HCT116 (cell line): ENCODE measurements around the gene RBM42. TPM values are rescaled to one million over a fixed set of nuclear protein-coding genes. Genes with fewer than 3 reads are reported as not detected.

Experiments used
- ATAC-seq: fragments of 200-7000 bp; cut with Tn5 transposase; 2 replicates; pipeline ENCODE4 v1.9.1; 2020; ENCODE audit warnings: mild to moderate bottlenecking, moderate library complexity
- BruUV-seq: library from RNA; stranded (reverse); fragments of 400-500 nt; replicated peaks from 2 replicates; lab custom pipeline; 2021; lab: Mats Ljungman, UMichigan
- CTCF ChIA-PET: fragments of 300-600 bp; sonication (Branson Sonifier 250); formaldehyde crosslinking; loops from one replicate; lab custom pipeline; 2021; ENCODE audit warnings: antibody characterized with exemption; lab: Charles Lee
- POLR2A ChIA-PET: fragments of 300-600, 350-600 bp; sonication (Branson Sonifier 250); formaldehyde crosslinking; loops from one replicate; lab custom pipeline; 2021; ENCODE audit warnings: antibody characterized with exemption; lab: Charles Lee
- RAD21 ChIA-PET, 2 experiments: fragments of 300-600 bp; sonication (Branson Sonifier 250); formaldehyde crosslinking; loops; one replicate each; lab custom pipeline; 2023; ENCODE audit warnings: low total read pairs in 2 of 2; ENCODE audit not compliant: uncharacterized antibody in 2 of 2, unreplicated experiment in 2 of 2, low non-redundant PET in 1 of 2; lab: Charles Lee
- DNase-seq: peaks from one replicate; pipeline ENCODE4 v3.0.0-alpha.2; 2010; ENCODE audit warnings: low read depth, low spot score
- H2AFZ ChIP-seq: fragments of 200-600 bp; shearing (Covaris generic), sonication (generic); 2 replicates; pipeline ENCODE4 v1.6.1; 2017; ENCODE audit warnings: low read depth, mixed run types, mixed read lengths, antibody characterized with exemption, low read length; ENCODE audit not compliant: poor library complexity, severe bottlenecking
- H3K27ac ChIP-seq: 2 replicates; pipeline ENCODE4 v1.5.1; 2012; ENCODE audit warnings: low read depth, low read length
- H3K27me3 ChIP-seq: fragments of 200-600 bp; sonication (generic); 2 replicates; pipeline ENCODE4 v1.6.1; 2016; ENCODE audit warnings: mixed run types, low read length, mixed read lengths; ENCODE audit not compliant: insufficient read depth
- H3K36me3 ChIP-seq, 2 experiments: fragments of 200-500 bp in 1 of 2; fragments of 200-600 bp in 1 of 2; sonication (Bioruptor generic) in 1 of 2; sonication (generic) in 1 of 2; 2 replicates each; pipeline versions ENCODE4 v1.5.1 to v1.6.1; 2014 to 2016; ENCODE audit warnings: low read length in 2 of 2, inconsistent platforms in 1 of 2, mixed read lengths in 1 of 2, mixed run types in 1 of 2; ENCODE audit not compliant: insufficient read depth in 2 of 2, control insufficient read depth in 1 of 2
- H3K4me1 ChIP-seq, 2 experiments: fragments of 200-600 bp in 1 of 2; sonication (generic) in 1 of 2; 2 replicates each; pipeline versions ENCODE4 v1.5.1 to v1.6.1; 2012 to 2017; ENCODE audit warnings: low read length in 2 of 2, inconsistent platforms in 1 of 2, mild to moderate bottlenecking in 1 of 2, mixed read lengths in 1 of 2, mixed run types in 1 of 2, moderate library complexity in 1 of 2; ENCODE audit not compliant: insufficient read depth in 2 of 2, control insufficient read depth in 1 of 2
- H3K4me2 ChIP-seq: fragments of 200-600 bp; sonication (generic); 2 replicates; pipeline ENCODE4 v1.6.1; 2017; ENCODE audit warnings: mixed run types, low read length, mixed read lengths
- H3K4me3 ChIP-seq, 2 experiments: fragments of 200-600 bp in 1 of 2; sonication (generic) in 1 of 2; replicated peaks in 1 of 2; 2 replicates each; pipeline ENCODE4 v1.5.1; 2011 to 2016; ENCODE audit warnings: low read length in 2 of 2, control low read depth in 1 of 2, low read depth in 1 of 2, mild to moderate bottlenecking in 1 of 2, mixed read lengths in 1 of 2, mixed run types in 1 of 2
- H3K79me2 ChIP-seq: fragments of 200-600 bp; sonication (generic); 2 replicates; pipeline ENCODE4 v1.6.1; 2017; ENCODE audit warnings: mild to moderate bottlenecking, mixed run types, low read length, moderate library complexity, mixed read lengths; ENCODE audit not compliant: insufficient read depth
- H3K9ac ChIP-seq: fragments of 200-600 bp; sonication (generic); 2 replicates; pipeline ENCODE4 v1.6.1; 2016; ENCODE audit warnings: low read length, mixed read lengths
- H3K9me2 ChIP-seq: fragments of 200-600 bp; sonication (generic), shearing (Covaris generic); 2 replicates; pipeline ENCODE4 v1.6.1; 2017; ENCODE audit warnings: mixed run types, mild to moderate bottlenecking, moderate library complexity; ENCODE audit not compliant: insufficient read depth
- H3K9me3 ChIP-seq, 2 experiments: fragments of 200-500 bp in 1 of 2; fragments of 200-600 bp in 1 of 2; sonication (Bioruptor generic) in 1 of 2; sonication (generic) in 1 of 2; 2 replicates each; pipeline ENCODE4 v1.6.1; 2014 to 2017; ENCODE audit warnings: low read length in 2 of 2, mixed read lengths in 2 of 2, inconsistent platforms in 1 of 2, low read depth in 1 of 2, mild to moderate bottlenecking in 1 of 2, mixed run types in 1 of 2, moderate library complexity in 1 of 2; ENCODE audit not compliant: control insufficient read depth in 1 of 2, insufficient read depth in 1 of 2
- H4K20me1 ChIP-seq: fragments of 200-600 bp; sonication (generic), shearing (Covaris generic); 2 replicates; pipeline ENCODE4 v1.6.1; 2017; ENCODE audit warnings: mixed run types, mild to moderate bottlenecking, moderate library complexity; ENCODE audit not compliant: insufficient read depth
- CBX3 ChIP-seq: IDR thresholded peaks from 2 replicates; pipeline ENCODE4 v1.6.1; 2012; ENCODE audit warnings: low read depth
- CEBPB ChIP-seq: IDR thresholded peaks from 2 replicates; pipeline ENCODE4 v1.6.1; 2012; ENCODE audit warnings: low read depth
- EGR1 ChIP-seq: IDR thresholded peaks from 2 replicates; pipeline ENCODE4 v1.6.1; 2012; ENCODE audit warnings: low read depth
- EZH2 ChIP-seq: fragments of 200-600 bp; sonication (generic); IDR thresholded peaks from 2 replicates; pipeline ENCODE4 v1.6.1; 2017; ENCODE audit warnings: antibody characterized with exemption, mixed run types
- EZH2phosphoT487 ChIP-seq: fragments of 200-600 bp; IDR thresholded peaks from 2 replicates; pipeline ENCODE4 v1.6.1; 2018; ENCODE audit warnings: antibody characterized with exemption, borderline replicate concordance
- FOSL1 ChIP-seq: IDR thresholded peaks from 2 replicates; pipeline ENCODE4 v1.6.1; 2012; ENCODE audit warnings: low read depth
- JUND ChIP-seq: IDR thresholded peaks from 2 replicates; pipeline ENCODE4 v1.6.1; 2012
- POLR2A ChIP-seq: IDR thresholded peaks from 2 replicates; pipeline ENCODE4 v1.7.0; 2011; ENCODE audit warnings: borderline replicate concordance; ENCODE audit not compliant: insufficient read depth, insufficient read length; ENCODE audit errors: extremely low read depth
- POLR2AphosphoS5 ChIP-seq: IDR thresholded peaks from 2 replicates; pipeline ENCODE4 v1.6.1; 2011; ENCODE audit warnings: mild to moderate bottlenecking, low read depth, low read length, moderate library complexity
- RAD21 ChIP-seq: IDR thresholded peaks from 2 replicates; pipeline ENCODE4 v1.6.1; 2012; ENCODE audit warnings: low read depth, mild to moderate bottlenecking
- SIN3A ChIP-seq: IDR thresholded peaks from 2 replicates; pipeline ENCODE4 v1.6.1; 2012; ENCODE audit warnings: low read depth
- SP1 ChIP-seq: IDR thresholded peaks from 2 replicates; pipeline ENCODE4 v1.6.1; 2012; ENCODE audit warnings: low read depth
- SRF ChIP-seq: IDR thresholded peaks from 2 replicates; pipeline ENCODE4 v1.6.1; 2012; ENCODE audit warnings: low read depth
- TCF7L2 ChIP-seq: IDR thresholded peaks from 2 replicates; pipeline ENCODE4 v1.7.0; 2011; ENCODE audit warnings: borderline replicate concordance, inconsistent platforms; ENCODE audit not compliant: insufficient read depth, insufficient read length; ENCODE audit errors: extremely low read depth
- YY1 ChIP-seq: IDR thresholded peaks from 2 replicates; pipeline ENCODE4 v1.6.1; 2011; ENCODE audit warnings: low read length, low read depth, moderate library complexity, mild to moderate bottlenecking; ENCODE audit not compliant: insufficient replicate concordance; ENCODE audit errors: extremely low read depth
- ZNF274 ChIP-seq: fragments of 200-500 bp; sonication (Bioruptor generic); IDR thresholded peaks from 2 replicates; pipeline ENCODE4 v1.6.1; 2014; ENCODE audit warnings: mild to moderate bottlenecking, low read depth, low read length, inconsistent platforms
- intact Hi-C: fragments of 100-400 bp; cut with micrococcal nuclease; formaldehyde crosslinking; loops from 2 replicates; pipeline ENCODE4 v1.10.0; 2022
- total RNA-seq: library from RNA; stranded (reverse); gene quantifications from one replicate; pipeline ENCODE4 v1.2.1, GENCODE V29; 2021; ENCODE audit not compliant: unreplicated experiment
- TF ChIP-seq, protein P1 (sequence below), 3 experiments: fragments of 200-600 bp in 1 of 3; sonication (generic) in 1 of 3; IDR thresholded peaks in 2 of 3; conservative IDR thresholded peaks in 1 of 3; 2 replicates each; pipeline ENCODE4 v1.5.1; 2012 to 2017; ENCODE audit warnings: low read depth in 2 of 3, low read length in 2 of 3, antibody characterized with exemption in 1 of 3, borderline replicate concordance in 1 of 3, control low read depth in 1 of 3, mild to moderate bottlenecking in 1 of 3, mixed read lengths in 1 of 3, mixed run types in 1 of 3, moderate library complexity in 1 of 3; ENCODE audit not compliant: insufficient read depth in 1 of 3
- TF ChIP-seq, protein P2 (sequence below): IDR thresholded peaks from 2 replicates; pipeline ENCODE4 v1.6.1; 2011; ENCODE audit warnings: mild to moderate bottlenecking, low read length, moderate library complexity; ENCODE audit not compliant: insufficient replicate concordance; ENCODE audit errors: extremely low read depth
- TF ChIP-seq, protein P3 (sequence below): IDR thresholded peaks from 2 replicates; pipeline ENCODE4 v1.6.1; 2012
- TF ChIP-seq, protein P4 (sequence below): IDR thresholded peaks from 2 replicates; pipeline ENCODE4 v1.6.1; 2012

The RBM42 gene
- total RNA-seq, 1 experiment from 2014 or later: 87.2 TPM

DNA sequence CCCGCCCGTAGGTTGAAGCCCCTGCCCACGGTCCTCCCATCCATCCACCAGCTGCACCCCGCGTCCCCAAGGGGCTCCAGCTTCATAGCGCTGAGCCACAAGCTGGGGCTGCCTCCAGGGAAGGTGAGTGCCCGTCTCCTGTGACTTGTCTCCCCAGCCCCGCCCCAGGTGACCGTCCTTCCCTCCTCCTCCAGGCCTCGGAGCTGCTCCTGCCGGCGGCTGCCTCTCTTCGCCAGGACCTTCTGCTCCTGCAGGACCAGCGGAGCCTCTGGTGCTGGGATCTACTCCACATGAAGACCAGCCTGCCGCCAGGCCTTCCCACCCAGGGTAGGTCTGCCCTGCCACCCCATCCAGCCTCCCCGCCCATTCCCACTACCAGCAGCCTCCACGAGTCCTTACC lies 8.8 kb upstream of the RBM42 start:
- Histone ChIP-seq H3K4me3 (no peak overlapping the region), H3K36me3 (no peaks in the 10 kb centered on the region; a peak in 2 of 4 replicates), H3K9me2 (no peaks in the 10 kb centered on the region), H3K9me3 (no peaks in the 10 kb centered on the region), H3K4me1 (no peaks in the 10 kb centered on the region), H2AFZ (no peak overlapping the region), H3K27me3 (no peaks in the 10 kb centered on the region), H3K9ac (no peak overlapping the region), H4K20me1 (no peaks in the 10 kb centered on the region), H3K4me2 (no peak overlapping the region), H3K27ac (no peak overlapping the region), H3K79me2 (no peaks in the 10 kb centered on the region)
- TF ChIP-seq, protein P1, sequence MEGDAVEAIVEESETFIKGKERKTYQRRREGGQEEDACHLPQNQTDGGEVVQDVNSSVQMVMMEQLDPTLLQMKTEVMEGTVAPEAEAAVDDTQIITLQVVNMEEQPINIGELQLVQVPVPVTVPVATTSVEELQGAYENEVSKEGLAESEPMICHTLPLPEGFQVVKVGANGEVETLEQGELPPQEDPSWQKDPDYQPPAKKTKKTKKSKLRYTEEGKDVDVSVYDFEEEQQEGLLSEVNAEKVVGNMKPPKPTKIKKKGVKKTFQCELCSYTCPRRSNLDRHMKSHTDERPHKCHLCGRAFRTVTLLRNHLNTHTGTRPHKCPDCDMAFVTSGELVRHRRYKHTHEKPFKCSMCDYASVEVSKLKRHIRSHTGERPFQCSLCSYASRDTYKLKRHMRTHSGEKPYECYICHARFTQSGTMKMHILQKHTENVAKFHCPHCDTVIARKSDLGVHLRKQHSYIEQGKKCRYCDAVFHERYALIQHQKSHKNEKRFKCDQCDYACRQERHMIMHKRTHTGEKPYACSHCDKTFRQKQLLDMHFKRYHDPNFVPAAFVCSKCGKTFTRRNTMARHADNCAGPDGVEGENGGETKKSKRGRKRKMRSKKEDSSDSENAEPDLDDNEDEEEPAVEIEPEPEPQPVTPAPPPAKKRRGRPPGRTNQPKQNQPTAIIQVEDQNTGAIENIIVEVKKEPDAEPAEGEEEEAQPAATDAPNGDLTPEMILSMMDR (IDR thresholded peaks at IDR 0.05 in 2 of 3, conservative IDR thresholded peaks at IDR 0.05 in 1 of 3; ENCODE audit: borderline replicate concordance in 1 of 3, insufficient read depth in 1 of 3, low read depth in 2 of 3, low read length in 2 of 3): no peak
- no peak for TF ChIP-seq JUND
- no peak for TF ChIP-seq POLR2A
- TF ChIP-seq, protein P2, sequence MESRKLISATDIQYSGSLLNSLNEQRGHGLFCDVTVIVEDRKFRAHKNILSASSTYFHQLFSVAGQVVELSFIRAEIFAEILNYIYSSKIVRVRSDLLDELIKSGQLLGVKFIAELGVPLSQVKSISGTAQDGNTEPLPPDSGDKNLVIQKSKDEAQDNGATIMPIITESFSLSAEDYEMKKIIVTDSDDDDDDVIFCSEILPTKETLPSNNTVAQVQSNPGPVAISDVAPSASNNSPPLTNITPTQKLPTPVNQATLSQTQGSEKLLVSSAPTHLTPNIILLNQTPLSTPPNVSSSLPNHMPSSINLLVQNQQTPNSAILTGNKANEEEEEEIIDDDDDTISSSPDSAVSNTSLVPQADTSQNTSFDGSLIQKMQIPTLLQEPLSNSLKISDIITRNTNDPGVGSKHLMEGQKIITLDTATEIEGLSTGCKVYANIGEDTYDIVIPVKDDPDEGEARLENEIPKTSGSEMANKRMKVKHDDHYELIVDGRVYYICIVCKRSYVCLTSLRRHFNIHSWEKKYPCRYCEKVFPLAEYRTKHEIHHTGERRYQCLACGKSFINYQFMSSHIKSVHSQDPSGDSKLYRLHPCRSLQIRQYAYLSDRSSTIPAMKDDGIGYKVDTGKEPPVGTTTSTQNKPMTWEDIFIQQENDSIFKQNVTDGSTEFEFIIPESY: no peak
- TF ChIP-seq EZH2phosphoT487: no peak
- no peak for TF ChIP-seq CBX3
- no peak for TF ChIP-seq POLR2AphosphoS5
- TF ChIP-seq, protein P3, sequence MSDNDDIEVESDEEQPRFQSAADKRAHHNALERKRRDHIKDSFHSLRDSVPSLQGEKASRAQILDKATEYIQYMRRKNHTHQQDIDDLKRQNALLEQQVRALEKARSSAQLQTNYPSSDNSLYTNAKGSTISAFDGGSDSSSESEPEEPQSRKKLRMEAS: no peak
- no peak for TF ChIP-seq TCF7L2
- no peak for TF ChIP-seq CEBPB
- no peak for TF ChIP-seq ZNF274
- TF ChIP-seq SP1: no peak
- no peak for TF ChIP-seq RAD21
- no peak for TF ChIP-seq SIN3A
- TF ChIP-seq, protein P4, sequence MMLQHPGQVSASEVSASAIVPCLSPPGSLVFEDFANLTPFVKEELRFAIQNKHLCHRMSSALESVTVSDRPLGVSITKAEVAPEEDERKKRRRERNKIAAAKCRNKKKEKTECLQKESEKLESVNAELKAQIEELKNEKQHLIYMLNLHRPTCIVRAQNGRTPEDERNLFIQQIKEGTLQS: no peak
- no peak for TF ChIP-seq FOSL1
- TF ChIP-seq EGR1: no peak
- TF ChIP-seq SRF: no peak
- TF ChIP-seq EZH2: no peak
- TF ChIP-seq YY1: no peak
- ChIA-PET CTCF (no interaction called here), RAD21 (no interaction called here), POLR2A (no interaction called here)
- DNase-seq: no peak
- no TSS peak for BruUV-seq
- intact Hi-C loops: no loop called here
- ATAC-seq: no peak
